Activated naive CD4-positive, alpha-beta T cell treated with anti-CD3 and anti-CD28 coated beads, Interleukin-2, amount 50 U/mL, for 72 hours (primary cell): ENCODE results near the gene MRPL27. TPM values are rescaled to one million over a fixed set of nuclear protein-coding genes. Genes with fewer than 3 reads are reported as not detected.
A peak's percentile ranks its signal among the peaks of the same experiment; 100 is the strongest.

Source experiments
- ATAC-seq, 2 donors: fragments of 150-1000 bp; cut with Tn5 transposase; 2 replicates each; pipeline ENCODE4 v1.10.0; 2021; ENCODE audit warnings: mild to moderate bottlenecking in 2 of 2, moderate library complexity in 2 of 2
- DNase-seq, 2 donors: peaks; one replicate each; pipeline ENCODE4 v3.0.0; 2021 to 2022; ENCODE audit warnings: low spot score in 2 of 2
- H3K27ac Mint-ChIP-seq, 2 donors: one replicate each; pipeline ENCODE4 v1.8.0; 2022; ENCODE audit warnings: mild to moderate bottlenecking in 2 of 2, mixed read lengths in 2 of 2
- H3K36me3 Mint-ChIP-seq, 2 donors: one replicate each; pipeline ENCODE4 v1.8.0; 2022; ENCODE audit warnings: mixed read lengths in 2 of 2
- H3K9me3 Mint-ChIP-seq, 2 donors: one replicate each; pipeline ENCODE4 v1.8.0; 2022; ENCODE audit warnings: mixed read lengths in 2 of 2
- total RNA-seq, 2 donors: library from RNA; stranded (reverse); gene quantifications; one replicate each; pipeline ENCODE4 v1.2.3, GENCODE V29; 2022

Gene MRPL27
- total RNA-seq, 2 donors from 2014 or later = 63.6 to 91.4 TPM

- no peak for DNase-seq
- ATAC-seq = no peak
- no peaks in the 10 kb centered on the region for H3K9me3 Mint-ChIP-seq
- peaks cover 17 to 26% of the 10 kb centered on the region in 2 donors for H3K36me3 Mint-ChIP-seq
- peak overlapping the region in 1 of 2 donors; percentile 78 for H3K27ac Mint-ChIP-seq
Observed at GRCh38 chr17:50394711-50395110, 21.7 kb upstream of the MRPL27 start.

GRCh38 chr17:50393700-50394099 is 20.7 kb upstream of the MRPL27 start:
- Mint-ChIP-seq H3K9me3 (no peaks in the 10 kb centered on the region), H3K36me3 (peaks cover 17 to 26% of the 10 kb centered on the region in 2 donors), H3K27ac (no peak overlapping the region)
- DNase-seq (no peak), ATAC-seq (no peak)

- DNase-seq (no peak), ATAC-seq (no peak)
- Mint-ChIP-seq H3K36me3 (peaks cover 17 to 26% of the 10 kb centered on the region in 2 donors), H3K27ac (no peak overlapping the region), H3K9me3 (no peaks in the 10 kb centered on the region)
Observed at GRCh38 chr17:50392621-50393020, 19.6 kb upstream of the MRPL27 start.

- no peak for DNase-seq
- peak overlapping the region in 1 of 2 donors; percentile 25 for H3K27ac Mint-ChIP-seq
- ATAC-seq = no peak
- H3K36me3 Mint-ChIP-seq = peaks cover 10 to 12% of the 10 kb centered on the region in 2 donors
- no peaks in the 10 kb centered on the region for H3K9me3 Mint-ChIP-seq
Observed at GRCh38 chr17:50389534-50389933, 16.6 kb upstream of the MRPL27 start.

GRCh38 chr17:50388728-50389127 is 15.7 kb upstream of the MRPL27 start:
- H3K36me3 Mint-ChIP-seq = peaks cover 4 to 7% of the 10 kb centered on the region in 2 donors
- no peak for ATAC-seq
- no peak for DNase-seq
- H3K27ac Mint-ChIP-seq = no peak overlapping the region
- no peaks in the 10 kb centered on the region for H3K9me3 Mint-ChIP-seq

GRCh38 chr17:50386510-50386909 is 13.5 kb upstream of the MRPL27 start:
- Mint-ChIP-seq H3K36me3 (peaks cover 4 to 9% of the 10 kb centered on the region in 2 donors), H3K27ac (peak overlapping the region; percentile 38 to 82), H3K9me3 (no peaks in the 10 kb centered on the region)
- no peak for ATAC-seq
- no peak for DNase-seq

GRCh38 chr17:50382931-50383330 is 9.9 kb upstream of the MRPL27 start:
- H3K36me3 Mint-ChIP-seq = peaks cover 9 to 20% of the 10 kb centered on the region in 2 donors
- H3K9me3 Mint-ChIP-seq = no peaks in the 10 kb centered on the region
- ATAC-seq (no peak), DNase-seq (no peak)
- no peak overlapping the region for H3K27ac Mint-ChIP-seq

- Mint-ChIP-seq H3K36me3 (peaks cover 9 to 20% of the 10 kb centered on the region in 2 donors), H3K9me3 (no peaks in the 10 kb centered on the region), H3K27ac (no peak overlapping the region)
- ATAC-seq (no peak), DNase-seq (no peak)
Observed at GRCh38 chr17:50381920-50382319, 8.9 kb upstream of the MRPL27 start.

- peaks cover 11 to 20% of the 10 kb centered on the region in 2 donors for H3K36me3 Mint-ChIP-seq
- no peak for DNase-seq
- H3K27ac Mint-ChIP-seq = peak overlapping the region; percentile 20 to 77
- ATAC-seq = no peak
- H3K9me3 Mint-ChIP-seq = no peaks in the 10 kb centered on the region
Observed at GRCh38 chr17:50381260-50381815, 8.4 kb upstream of the MRPL27 start.

GRCh38 chr17:50380369-50381259 is 7.6 kb upstream of the MRPL27 start:
- Mint-ChIP-seq H3K36me3 (peaks cover 17 to 20% of the 10 kb centered on the region in 2 donors), H3K9me3 (no peaks in the 10 kb centered on the region), H3K27ac (peak overlapping the region; percentile 20 to 77)
- ATAC-seq (no peak), DNase-seq (no peak)

GRCh38 chr17:50379351-50380132 is 6.6 kb upstream of the MRPL27 start:
- no peak for DNase-seq
- peaks cover 20% of the 10 kb centered on the region in 2 donors for H3K36me3 Mint-ChIP-seq
- no peaks in the 10 kb centered on the region for H3K9me3 Mint-ChIP-seq
- no peak overlapping the region for H3K27ac Mint-ChIP-seq
- ATAC-seq = no peak

- DNase-seq (no peak), ATAC-seq (no peak)
- H3K36me3 Mint-ChIP-seq = peaks cover 39 to 43% of the 10 kb centered on the region in 2 donors
- H3K27ac Mint-ChIP-seq = no peak overlapping the region
- H3K9me3 Mint-ChIP-seq = no peaks in the 10 kb centered on the region
Observed at GRCh38 chr17:50375858-50376538, 3.0 kb upstream of the MRPL27 start.

- H3K9me3 Mint-ChIP-seq = no peaks in the 10 kb centered on the region
- H3K27ac Mint-ChIP-seq = peak overlapping the region; percentile 98 to 99
Observed at GRCh38 chr17:50373705-50374104, 721 bp upstream of the MRPL27 start.

GRCh38 chr17:50372222-50372757 is 694 bp downstream of the MRPL27 start:
- ATAC-seq (no peak), DNase-seq (no peak)
- peaks cover 28 to 53% of the 10 kb centered on the region in 2 donors for H3K36me3 Mint-ChIP-seq
- H3K27ac Mint-ChIP-seq = peak overlapping the region; percentile 98 to 99
- no peaks in the 10 kb centered on the region for H3K9me3 Mint-ChIP-seq

More at GRCh38 chr17:50373705-50374104, 721 bp upstream of the MRPL27 start:
- peaks cover 28 to 43% of the 10 kb centered on the region in 2 donors for H3K36me3 Mint-ChIP-seq
- DNase-seq (no peak), ATAC-seq (no peak)

GRCh38 chr17:50371526-50371925 is 1.5 kb downstream of the MRPL27 start:
- Mint-ChIP-seq H3K9me3 (no peaks in the 10 kb centered on the region), H3K36me3 (peaks cover 28 to 53% of the 10 kb centered on the region in 2 donors), H3K27ac (peak overlapping the region; percentile 98 to 99)
- ATAC-seq = no peak
- no peak for DNase-seq

GRCh38 chr17:50370052-50370451 is 2.9 kb downstream of the MRPL27 start:
- Mint-ChIP-seq H3K9me3 (no peaks in the 10 kb centered on the region), H3K27ac (peak overlapping the region in 1 of 2 donors; percentile 27), H3K36me3 (peaks cover 28 to 39% of the 10 kb centered on the region in 2 donors)
- no peak for ATAC-seq
- no peak for DNase-seq
